ENCODE data around the gene CEP78.

The CEP78 gene

GRCh38 chr9:78326564-78326963 lies 90.7 kb downstream of the CEP78 start:
- no peak overlapping the region for H3K27ac ChIP-seq (ENCODE audit: extremely low read depth, low read depth, low read length)
- CTCF ChIA-PET: interaction anchor here (0.6 kb wide), 1 partner anchor 509 kb away, joined by 3 read pairs; no protein-coding TSS in a partner anchor
- POLR2A ChIA-PET: no interaction called here

More at GRCh38 chr9:78326564-78326963, 90.7 kb downstream of the CEP78 start:
- peaks cover 3 to 51% of the 10 kb centered on the region in 2 experiments for H3K36me3 ChIP-seq (ENCODE audit: control insufficient read depth in 2 of 2, insufficient read depth in 1 of 2, low read length in 2 of 2)
- no peaks in the 10 kb centered on the region for H3K9me3 ChIP-seq (ENCODE audit: control insufficient read depth, insufficient read depth, low read depth, low read length)
- no peaks in the 10 kb centered on the region for H3K4me1 ChIP-seq (ENCODE audit: control insufficient read depth, insufficient read depth, low read length)
- no peak overlapping the region for H3K4me3 ChIP-seq (ENCODE audit: low read depth, low read length)
- TF ChIP-seq ZNF350 (tag by site-specific recombination; IDR thresholded peaks at IDR 0.05) (no peak), GLI4 (tag by site-specific recombination; IDR thresholded peaks at IDR 0.05) (no peak), ZNF302 (tag by site-specific recombination; IDR thresholded peaks at IDR 0.05; ENCODE audit: low read depth) (no peak)

All from HEK293 (cell line).